ENCODE data around the gene ZDHHC14. TPM values are rescaled to one million over a fixed set of nuclear protein-coding genes. Genes with fewer than 3 reads are reported as not detected.
A peak's percentile ranks its signal among the peaks of the same experiment; 100 is the strongest.

Gene ZDHHC14
- total RNA-seq, 2 donors from 2014 or later: 8.8 to 11.6 TPM

DNA sequence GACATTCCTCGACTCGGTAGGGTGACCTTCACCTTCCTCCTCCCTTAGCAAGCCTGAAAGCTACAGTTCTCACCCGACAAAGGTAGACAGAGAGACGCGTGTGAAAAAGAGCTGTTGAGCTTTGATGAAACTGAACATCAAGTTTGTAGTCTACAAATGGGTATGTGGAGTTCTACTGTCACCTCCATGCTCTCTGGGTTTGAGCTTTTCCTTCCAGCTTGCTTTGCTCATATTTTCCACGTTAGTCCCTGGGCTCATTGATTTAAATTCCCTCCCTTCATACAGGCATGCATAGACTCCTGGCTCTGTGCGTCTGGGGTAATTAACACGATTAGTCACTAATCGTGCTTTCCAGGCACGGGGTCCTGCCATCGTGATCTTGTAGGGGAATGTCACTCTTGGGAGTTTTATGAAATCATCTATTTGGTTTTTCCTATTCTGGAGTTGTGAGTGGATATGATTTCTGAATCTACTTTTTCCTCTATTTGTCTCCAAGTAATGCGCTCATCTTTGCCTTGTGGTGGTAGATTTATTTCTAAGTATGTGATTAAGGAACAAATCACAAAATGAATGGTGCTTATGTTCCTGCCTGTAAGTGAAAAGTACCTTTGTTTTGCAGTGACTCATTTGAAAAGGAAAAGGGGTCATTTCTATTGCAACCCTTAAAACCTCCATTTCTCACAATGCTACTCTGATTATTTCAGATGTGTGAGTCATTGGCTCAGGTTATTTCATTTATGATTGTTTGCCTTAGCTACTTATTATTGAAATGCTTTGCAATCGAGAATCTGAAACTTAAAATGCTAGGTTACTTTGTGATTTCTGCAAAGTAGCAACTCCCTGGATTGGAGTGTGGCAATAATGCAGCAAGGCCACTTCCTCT is 154.6 kb downstream of the ZDHHC14 start:
- DNase-seq: no peak

GRCh38 chr6:157536223-157536545 is 155.2 kb downstream of the ZDHHC14 start:
- intact Hi-C loops (cut with DNase I, micrococcal nuclease): no loop called here
- DNase-seq: no peak
- no peak for ATAC-seq

More for the DNA sequence above, 154.6 kb downstream of the ZDHHC14 start:
- ATAC-seq: peak; percentile 14
- intact Hi-C loops (cut with DNase I, micrococcal nuclease): no loop called here

GRCh38 chr6:157537556-157537955 is 156.6 kb downstream of the ZDHHC14 start:
- ATAC-seq: no peak
- intact Hi-C loops (cut with DNase I, micrococcal nuclease): no loop called here

GRCh38 chr6:157538168-157538567 is 157.2 kb downstream of the ZDHHC14 start:
- intact Hi-C loops (cut with DNase I, micrococcal nuclease): no loop called here
- DNase-seq (no peak), ATAC-seq (no peak)

More at GRCh38 chr6:157537556-157537955, 156.6 kb downstream of the ZDHHC14 start:
- DNase-seq: no peak

DNA sequence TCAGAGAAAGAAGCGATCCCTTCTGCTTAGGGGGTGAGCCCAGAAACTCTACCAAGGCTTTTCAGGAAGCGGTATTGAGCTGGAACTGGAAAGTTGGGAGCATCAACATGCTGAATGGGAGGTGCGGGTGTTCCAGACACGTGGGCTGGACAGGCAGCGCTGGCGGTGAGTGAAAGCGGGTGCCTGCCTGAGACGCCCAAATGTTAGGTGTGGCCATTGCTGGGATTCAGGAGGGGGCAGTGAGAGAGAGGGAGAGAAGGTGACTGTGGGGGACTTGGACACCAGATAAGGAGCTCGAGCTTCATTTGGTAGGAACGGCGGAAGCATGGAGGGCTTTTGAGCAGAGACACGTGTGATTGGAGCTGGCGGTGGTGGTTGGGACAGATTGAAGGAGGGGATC is 157.7 kb downstream of the ZDHHC14 start:
- no peak for ATAC-seq
- DNase-seq: no peak
- intact Hi-C loops (cut with DNase I, micrococcal nuclease): no loop called here

DNA sequence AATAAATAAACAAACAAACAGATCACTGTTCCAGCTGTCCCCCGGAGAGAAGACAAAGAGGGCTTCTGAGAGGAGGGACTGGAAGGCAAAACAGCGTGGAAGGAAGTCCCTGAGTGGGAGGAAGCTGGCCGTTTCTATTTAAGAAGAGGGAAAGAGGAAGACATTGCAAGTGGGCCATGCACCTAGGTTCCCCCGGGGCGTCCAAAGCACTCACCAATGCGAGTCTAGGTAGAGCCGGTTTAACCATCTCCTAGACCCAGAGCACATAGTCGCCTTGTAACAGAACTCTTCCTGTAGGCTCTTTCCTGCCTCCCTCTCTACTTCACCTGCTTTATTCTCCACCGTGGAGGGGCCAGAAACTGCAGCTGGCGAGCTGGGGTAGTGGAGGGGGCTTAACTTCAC is 158.4 kb downstream of the ZDHHC14 start:
- intact Hi-C loops (cut with DNase I, micrococcal nuclease): no loop called here
- ATAC-seq (peak; percentile 46), DNase-seq (no peak)

DNA sequence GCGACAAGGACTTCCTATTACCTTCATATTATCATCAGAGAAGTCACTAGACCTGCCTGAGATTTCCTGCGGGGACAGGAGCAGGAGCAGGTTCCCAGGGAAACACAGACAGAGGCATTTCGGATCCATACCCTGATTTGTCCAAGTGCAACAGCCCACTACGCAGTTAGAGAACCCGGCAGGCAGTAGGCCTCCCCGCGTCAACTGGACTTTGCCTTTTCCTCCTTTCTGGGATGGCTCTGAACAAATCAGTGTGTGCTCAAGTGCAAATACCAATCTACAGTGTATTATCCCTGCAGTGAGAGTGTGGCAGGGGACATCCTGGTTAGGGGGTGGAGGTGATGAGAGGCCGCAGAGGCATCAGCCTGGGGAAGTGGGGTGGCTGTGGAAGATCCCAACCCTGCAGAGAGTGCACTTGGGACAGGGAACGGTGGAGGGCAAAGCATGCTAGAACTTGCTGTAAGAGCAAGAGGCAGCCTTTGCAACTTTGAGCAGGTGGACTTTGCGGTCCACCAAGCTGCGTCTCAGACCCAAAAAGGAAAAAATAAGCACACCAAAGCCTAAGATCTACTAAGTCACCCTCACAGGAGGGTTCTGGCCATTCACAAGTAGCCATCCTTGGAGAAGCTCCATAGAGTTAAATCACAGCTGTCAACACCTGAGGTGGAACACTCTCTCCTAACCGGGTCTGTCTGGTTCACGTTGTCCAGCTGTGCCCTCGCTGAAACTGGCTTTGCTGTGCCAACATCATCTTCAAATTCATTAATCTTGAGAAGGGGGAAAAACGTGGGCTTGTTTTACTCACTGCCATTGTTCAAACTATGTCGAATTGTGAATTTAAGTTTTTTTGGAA is 159.1 kb downstream of the ZDHHC14 start:
- peak; percentile 47 to 57 for DNase-seq

DNA sequence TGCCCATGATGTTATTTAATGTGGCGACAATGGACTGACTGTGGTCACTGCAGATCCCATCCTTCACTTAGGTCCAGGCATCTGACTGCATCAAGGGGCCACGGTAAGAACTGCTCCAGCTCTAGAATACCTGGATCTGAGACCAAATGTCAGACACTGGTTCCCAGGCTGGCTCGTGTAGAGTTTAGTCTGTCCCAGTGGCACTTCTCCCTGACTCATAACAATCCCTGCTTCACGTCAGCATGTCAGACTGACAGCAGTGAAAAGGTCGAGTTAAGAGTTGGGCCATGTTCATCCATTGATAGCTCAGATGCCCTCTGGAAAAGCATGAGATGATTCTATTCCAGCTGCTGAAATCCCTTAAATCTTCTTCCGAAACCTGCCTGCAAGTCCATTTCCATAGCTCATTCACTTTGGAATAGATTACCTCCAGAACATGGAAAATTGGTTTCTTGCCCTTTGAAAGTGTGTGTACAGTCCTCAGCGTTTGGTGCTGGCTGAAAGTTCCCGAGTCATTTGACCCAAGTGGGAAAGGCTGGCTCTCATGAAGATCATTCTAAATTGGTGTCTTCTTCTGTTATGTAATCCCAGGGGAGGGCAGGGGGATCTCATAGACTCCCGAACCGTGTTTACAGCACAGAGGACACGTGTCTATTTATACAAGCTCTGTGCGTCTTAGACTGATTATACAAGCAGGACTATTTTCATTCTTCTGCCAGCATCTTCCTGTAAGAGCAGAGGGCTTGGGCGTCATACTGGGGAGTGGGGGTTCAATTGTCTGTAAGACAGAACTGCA is 160.8 kb downstream of the ZDHHC14 start:
- DNase-seq: no peak

More for the DNA sequence above, 159.1 kb downstream of the ZDHHC14 start:
- intact Hi-C loops (cut with DNase I, micrococcal nuclease): no loop called here
- peak; percentile 98 for ATAC-seq

GRCh38 chr6:157542414-157543160 is 161.6 kb downstream of the ZDHHC14 start:
- intact Hi-C loops (cut with DNase I, micrococcal nuclease): no loop called here
- ATAC-seq: no peak

More for the DNA sequence above, 160.8 kb downstream of the ZDHHC14 start:
- ATAC-seq: no peak
- intact Hi-C loops (cut with DNase I, micrococcal nuclease): no loop called here

DNA sequence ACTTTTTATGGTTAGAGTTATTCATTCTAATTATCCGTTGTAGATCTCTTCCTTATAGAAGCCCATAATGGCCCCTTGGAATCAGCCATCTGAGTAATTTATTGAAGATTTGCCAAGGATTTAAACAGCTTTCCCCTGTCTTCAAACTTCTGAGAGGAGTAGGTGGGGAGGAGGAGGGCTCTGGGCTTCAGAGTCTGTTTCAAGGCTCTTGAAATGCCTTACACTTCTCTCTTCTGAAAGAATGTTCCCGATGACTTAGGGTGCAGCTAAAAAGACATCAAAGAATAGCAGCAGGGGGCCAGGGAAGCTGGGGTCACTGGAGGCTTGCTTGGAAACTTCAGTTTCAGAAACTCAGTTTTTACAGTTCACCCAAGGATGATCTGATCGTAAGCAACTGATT is 165.3 kb downstream of the ZDHHC14 start:
- no peak for ATAC-seq
- no peak for DNase-seq
- intact Hi-C loops (cut with DNase I, micrococcal nuclease): no loop called here

More at GRCh38 chr6:157542414-157543160, 161.6 kb downstream of the ZDHHC14 start:
- no peak for DNase-seq

GRCh38 chr6:157547112-157547511 is 166.1 kb downstream of the ZDHHC14 start:
- ATAC-seq: no peak
- DNase-seq: no peak
- intact Hi-C loops (cut with DNase I, micrococcal nuclease): no loop called here

GRCh38 chr6:157548635-157549467 is 167.9 kb downstream of the ZDHHC14 start:
- DNase-seq: peak in 1 of 2 donors; percentile 35
- ATAC-seq: no peak
- intact Hi-C loops (cut with DNase I, micrococcal nuclease): no loop called here

DNA sequence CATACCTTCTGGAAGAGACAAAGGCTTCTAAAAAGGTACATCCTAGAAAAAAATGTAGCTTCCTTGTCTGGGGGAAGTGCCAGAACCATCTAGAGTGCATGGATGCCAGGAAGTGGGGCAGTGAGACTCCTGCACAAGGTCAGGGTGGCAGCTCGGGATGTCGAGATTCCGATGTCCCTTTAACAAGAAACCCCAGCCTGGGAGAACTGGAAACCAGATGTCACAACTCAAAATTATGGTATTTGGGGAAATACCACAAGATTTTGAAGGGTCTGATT is 168.4 kb downstream of the ZDHHC14 start:
- ATAC-seq (no peak), DNase-seq (no peak)
- intact Hi-C loops (cut with DNase I, micrococcal nuclease): no loop called here

DNA sequence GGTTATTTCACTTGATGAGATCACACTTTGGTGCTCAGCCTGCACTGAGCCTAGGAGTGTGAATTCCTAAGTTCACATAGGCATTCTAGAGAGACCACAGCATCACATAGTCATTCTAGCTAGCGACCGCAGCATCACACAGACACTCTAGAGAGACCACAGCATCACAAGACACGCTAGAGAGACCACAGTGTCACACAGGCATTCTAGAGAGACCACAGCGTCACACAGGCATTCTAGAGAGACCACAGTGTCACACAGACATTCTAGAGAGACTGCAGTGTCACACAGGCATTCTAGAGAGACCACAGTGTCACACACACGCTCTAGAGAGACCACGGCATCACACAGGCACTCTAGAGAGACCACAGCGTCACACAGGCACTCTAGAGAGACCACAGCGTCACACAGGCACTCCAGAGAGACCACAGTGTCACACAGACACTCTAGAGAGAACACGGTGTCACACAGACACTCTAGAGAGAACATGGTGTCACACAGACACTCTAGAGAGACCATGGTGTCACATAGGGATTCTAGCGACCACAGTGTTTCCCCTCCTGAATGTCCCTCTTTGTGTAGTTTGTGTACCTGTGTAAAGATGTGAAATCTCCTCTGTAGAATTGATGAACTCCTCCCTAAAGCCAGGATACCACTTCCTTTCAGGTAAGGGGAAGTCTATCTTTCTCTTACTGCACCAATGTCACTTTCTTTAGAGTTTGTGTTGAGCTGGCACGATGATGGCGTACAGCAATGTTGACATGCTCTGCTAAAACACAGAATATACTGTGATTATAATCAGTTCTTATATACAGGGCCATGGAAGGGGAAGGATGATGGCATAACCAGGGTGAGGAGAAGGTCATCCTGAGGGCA is 169.4 kb downstream of the ZDHHC14 start:
- intact Hi-C loops (cut with DNase I, micrococcal nuclease): no loop called here
- DNase-seq (no peak), ATAC-seq (no peak)

DNA sequence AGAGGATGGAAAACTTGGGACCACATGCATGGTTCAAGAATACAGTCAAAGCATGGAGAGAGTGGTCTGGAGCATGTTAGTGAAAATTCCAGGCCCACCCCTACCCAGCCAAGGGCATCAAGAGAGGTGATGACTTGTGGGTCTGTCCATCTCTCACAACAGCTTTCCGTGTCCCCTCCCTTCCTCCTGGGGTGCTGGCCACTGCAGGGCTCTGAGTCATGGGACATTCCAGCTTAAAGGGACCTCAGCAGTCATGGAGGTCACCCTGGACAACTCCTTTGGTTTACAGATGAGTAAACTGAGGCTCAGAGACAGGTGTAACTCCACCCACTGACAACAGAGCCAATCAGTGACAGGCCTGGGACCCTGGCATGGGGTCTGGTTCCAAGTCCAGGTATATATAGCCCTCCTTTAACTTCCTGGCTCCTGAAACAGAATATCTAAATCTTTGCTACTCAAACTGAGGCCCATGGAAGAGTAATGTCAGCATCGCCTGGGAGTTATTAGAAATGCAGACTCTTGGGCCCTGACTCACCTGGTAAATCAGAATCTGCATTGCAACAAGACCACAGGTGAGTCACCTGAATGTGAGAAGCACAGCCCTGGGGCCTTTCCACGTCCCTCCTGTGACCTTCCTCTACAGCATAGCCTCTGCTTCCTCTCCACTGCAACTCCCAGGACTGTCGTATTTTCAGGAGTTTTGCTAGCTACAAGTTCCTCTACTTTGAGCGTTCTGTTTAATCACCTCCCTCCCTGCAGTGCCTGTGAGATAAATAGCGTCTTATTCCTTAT is 170.2 kb downstream of the ZDHHC14 start:
- intact Hi-C loops (cut with DNase I, micrococcal nuclease): no loop called here
- ATAC-seq: no peak
- DNase-seq: no peak

DNA sequence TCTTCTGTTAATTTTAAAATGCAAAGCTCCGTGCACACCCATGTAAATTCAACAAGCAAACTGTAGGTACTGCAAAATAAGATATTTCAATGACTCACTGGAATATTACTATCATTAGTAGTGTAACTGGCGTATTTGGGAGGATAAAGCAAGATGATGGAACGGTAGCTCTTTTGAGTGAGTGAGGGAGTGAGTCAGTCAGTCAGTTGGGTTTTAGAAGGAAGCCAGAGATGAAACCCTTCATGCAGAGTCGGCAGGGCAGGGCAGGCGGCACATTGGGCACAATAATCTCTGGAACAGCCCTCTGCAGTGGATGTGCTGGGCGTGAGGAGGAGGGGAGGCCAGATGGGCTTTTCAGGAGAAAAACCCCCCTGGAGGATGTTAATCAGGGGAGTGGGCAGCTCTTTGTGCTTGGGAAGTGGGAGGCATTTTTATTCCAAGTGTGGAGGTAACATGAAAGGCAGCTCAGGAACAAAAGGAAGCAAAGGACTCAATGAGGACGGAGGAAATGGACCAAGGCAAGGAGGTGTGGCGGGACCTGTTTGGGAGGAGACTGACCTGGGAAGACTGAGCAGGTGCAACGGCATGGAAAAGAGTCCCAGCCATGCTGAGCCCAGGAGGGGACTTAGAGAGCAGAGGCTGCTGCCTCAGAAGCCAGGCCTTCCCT is 171.2 kb downstream of the ZDHHC14 start:
- ATAC-seq (no peak), DNase-seq (no peak)
- intact Hi-C loops (cut with DNase I, micrococcal nuclease): no loop called here
